H1 (cell line): Measurements from ENCODE around the gene EIF2S3B. TPM values are rescaled to one million over a fixed set of nuclear protein-coding genes. Genes with fewer than 3 reads are reported as not detected.

Experiments used
- CTCF ChIA-PET: fragments of 300-600 bp; sonication (Branson Sonifier 250); formaldehyde crosslinking; loops from one replicate; lab custom pipeline; 2021; ENCODE audit not compliant: partially characterized antibody; lab: Charles Lee
- POLR2A ChIA-PET: fragments of 300-600 bp; sonication (Branson Sonifier 250); formaldehyde crosslinking; loops from one replicate; lab custom pipeline; 2021; ENCODE audit warnings: inconsistent platforms; ENCODE audit not compliant: partially characterized antibody; lab: Charles Lee
- DNase-seq, 2 experiments: peaks; one replicate each; pipeline versions ENCODE4 v3.0.0 to v3.0.0-alpha.2; 2010 to 2022; ENCODE audit warnings: low spot score in 2 of 2, low read depth in 1 of 2, mixed read lengths in 1 of 2
- FAIRE-seq: peaks from 2 replicates; lab custom pipeline; 2011; peaks lifted over from hg19 to GRCh38; lab: Jason Lieb, UNC
- H2AFZ ChIP-seq: 2 replicates; pipeline ENCODE4 v1.8.1; 2012; ENCODE audit warnings: low read length, inconsistent platforms
- H2AK5ac ChIP-seq: 2 replicates; pipeline ENCODE4 v1.6.1; 2013; ENCODE audit warnings: low read depth, low read length
- H2BK120ac ChIP-seq: replicated peaks from 2 replicates; pipeline ENCODE3; 2013; ENCODE audit warnings: low read depth, low read length, inconsistent platforms
- H2BK12ac ChIP-seq: 2 replicates; pipeline ENCODE4 v1.6.1; 2013; ENCODE audit warnings: low read depth, low read length
- H2BK15ac ChIP-seq: 2 replicates; pipeline ENCODE4 v1.6.1; 2013; ENCODE audit warnings: low read length
- H2BK20ac ChIP-seq: 2 replicates; pipeline ENCODE4 v1.6.1; 2013; ENCODE audit warnings: low read length
- H2BK5ac ChIP-seq: 2 replicates; pipeline ENCODE4 v1.6.1; 2013; ENCODE audit warnings: low read depth, low read length
- H3K14ac ChIP-seq: 2 replicates; pipeline ENCODE4 v1.6.1; 2013; ENCODE audit warnings: inconsistent platforms; ENCODE audit not compliant: insufficient read length
- H3K18ac ChIP-seq: 2 replicates; pipeline ENCODE4 v1.6.1; 2013; ENCODE audit warnings: low read length; ENCODE audit errors: extremely low read depth
- H3K23ac ChIP-seq: 2 replicates; pipeline ENCODE4 v1.6.1; 2013; ENCODE audit warnings: inconsistent platforms; ENCODE audit not compliant: insufficient read length
- H3K23me2 ChIP-seq: 2 replicates; pipeline ENCODE4 v1.6.1; 2013; ENCODE audit warnings: low read depth, low read length
- H3K27ac ChIP-seq: 2 replicates; pipeline ENCODE4 v1.6.1; 2011; ENCODE audit warnings: low read depth, low read length, inconsistent platforms
- H3K27me3 ChIP-seq, 4 experiments: replicated peaks in 1 of 4; 1 replicate in 1 of 4; 2 replicates in 3 of 4; pipeline versions ENCODE4 v1.6.1 to v1.8.1; 2011 to 2013; ENCODE audit warnings: low read length in 3 of 4, mild to moderate bottlenecking in 3 of 4, inconsistent platforms in 2 of 4, mixed read lengths in 2 of 4, moderate library complexity in 1 of 4; ENCODE audit not compliant: control insufficient read depth in 3 of 4, insufficient read depth in 3 of 4; ENCODE audit errors: extremely low read depth in 1 of 4
- H3K36me3 ChIP-seq, 4 experiments: 2 replicates each; pipeline versions ENCODE4 v1.6.1 to v1.8.1; 2011 to 2013; ENCODE audit warnings: mild to moderate bottlenecking in 4 of 4, low read length in 3 of 4, moderate library complexity in 2 of 4, control low read depth in 1 of 4, inconsistent platforms in 1 of 4; ENCODE audit not compliant: insufficient read depth in 4 of 4, control insufficient read depth in 2 of 4
- H3K4ac ChIP-seq: replicated peaks from 2 replicates; pipeline ENCODE3; 2013; ENCODE audit warnings: low read length, low read depth, mixed read lengths, inconsistent platforms; ENCODE audit not compliant: insufficient read length
- H3K4me1 ChIP-seq, 4 experiments: replicated peaks in 1 of 4; 1 replicate in 1 of 4; 2 replicates in 3 of 4; pipeline versions ENCODE4 v1.6.1 to v1.8.1; 2011 to 2013; ENCODE audit warnings: low read length in 3 of 4, inconsistent platforms in 2 of 4, mixed read lengths in 1 of 4; ENCODE audit not compliant: insufficient read depth in 4 of 4, control insufficient read depth in 3 of 4
- H3K4me2 ChIP-seq, 2 experiments: 2 replicates each; pipeline versions ENCODE4 v1.6.1 to v1.8.1; 2011 to 2013; ENCODE audit warnings: low read depth in 2 of 2, low read length in 2 of 2, control low read depth in 1 of 2, inconsistent platforms in 1 of 2, mild to moderate bottlenecking in 1 of 2; ENCODE audit not compliant: insufficient read depth in 1 of 2
- H3K4me3 ChIP-seq, 4 experiments: fragments of 200-600, 300-600 bp in 1 of 4; sonication (generic), shearing (Covaris generic), sonication (Bioruptor Twin) in 1 of 4; 2 replicates each; pipeline versions ENCODE4 v1.5.1 to v1.8.1; 2011 to 2016; ENCODE audit warnings: low read length in 4 of 4, low read depth in 3 of 4, control low read depth in 2 of 4, inconsistent platforms in 2 of 4, mild to moderate bottlenecking in 2 of 4, mixed read lengths in 1 of 4, moderate library complexity in 1 of 4; ENCODE audit not compliant: insufficient read depth in 2 of 4; ENCODE audit errors: extremely low read depth in 1 of 4
- H3K56ac ChIP-seq: replicated peaks from 2 replicates; pipeline ENCODE3; 2013; ENCODE audit warnings: low read depth, mild to moderate bottlenecking, mixed read lengths, low read length, inconsistent platforms; ENCODE audit not compliant: insufficient read length
- H3K79me1 ChIP-seq: 2 replicates; pipeline ENCODE4 v1.6.1; 2013; ENCODE audit warnings: low read depth, low read length, control low read depth
- H3K79me2 ChIP-seq, 2 experiments: 2 replicates each; pipeline versions ENCODE4 v1.6.1 to v1.8.1; 2012 to 2013; ENCODE audit warnings: low read length in 2 of 2, mild to moderate bottlenecking in 2 of 2, inconsistent platforms in 1 of 2; ENCODE audit not compliant: insufficient read depth in 2 of 2, control insufficient read depth in 1 of 2
- H3K9ac ChIP-seq, 4 experiments: replicated peaks in 1 of 4; 1 replicate in 1 of 4; 2 replicates in 3 of 4; pipeline versions ENCODE4 v1.6.1 to v1.8.1; 2011 to 2013; ENCODE audit warnings: low read depth in 3 of 4, low read length in 3 of 4, control low read depth in 2 of 4, mild to moderate bottlenecking in 2 of 4, moderate library complexity in 2 of 4, inconsistent platforms in 1 of 4; ENCODE audit errors: extremely low read depth in 1 of 4
- H3K9me3 ChIP-seq, 2 experiments: 2 replicates each; pipeline versions ENCODE4 v1.6.1 to v1.8.1; 2012 to 2013; ENCODE audit warnings: mild to moderate bottlenecking in 2 of 2, moderate library complexity in 2 of 2, control low read depth in 1 of 2, inconsistent platforms in 1 of 2, low read depth in 1 of 2, low read length in 1 of 2, mixed read lengths in 1 of 2; ENCODE audit not compliant: insufficient read depth in 2 of 2
- H4K20me1 ChIP-seq, 2 experiments: replicated peaks in 1 of 2; 2 replicates each; pipeline versions ENCODE3 to v1.8.1; 2011 to 2013; ENCODE audit warnings: inconsistent platforms in 2 of 2, low read length in 2 of 2, mild to moderate bottlenecking in 1 of 2; ENCODE audit not compliant: insufficient read depth in 2 of 2, control insufficient read depth in 1 of 2
- H4K5ac ChIP-seq: 2 replicates; pipeline ENCODE4 v1.6.1; 2013; ENCODE audit warnings: low read length, low read depth, mixed read lengths, inconsistent platforms; ENCODE audit not compliant: insufficient read length
- H4K8ac ChIP-seq: 2 replicates; pipeline ENCODE4 v1.8.0; 2013; ENCODE audit warnings: mild to moderate bottlenecking, moderate library complexity, low read length, inconsistent platforms; ENCODE audit not compliant: insufficient read depth; ENCODE audit errors: extremely low read depth
- H4K91ac ChIP-seq: replicated peaks from 2 replicates; pipeline ENCODE3; 2013; ENCODE audit warnings: low read length, mixed read lengths, inconsistent platforms; ENCODE audit not compliant: insufficient read length
- SRF ChIP-seq: IDR thresholded peaks from 2 replicates; pipeline ENCODE4 v1.6.1; 2011; ENCODE audit warnings: mild to moderate bottlenecking, low read depth, low read length, moderate library complexity
- WGBS, 2 experiments: shearing (Covaris generic) in 1 of 2; methylation state at CpG; one replicate each; pipeline versions ENCODE4 v1.1.6 to v1.1.7; 2013 to 2015; ENCODE audit warnings: low lambda C conversion rate in 2 of 2, mixed read lengths in 2 of 2, inconsistent platforms in 1 of 2, low coverage in 1 of 2, missing lambda C conversion rate in 1 of 2; ENCODE audit not compliant: insufficient replicate concordance in 2 of 2, insufficient coverage in 1 of 2, insufficient read length in 1 of 2; ENCODE audit errors: extremely low coverage in 1 of 2, missing lambda C conversion rate in 1 of 2; 5-methylcytosine and 5-hydroxymethylcytosine counted together
- polyA plus RNA-seq, 7 experiments: library from polyadenylated mRNA; depleted of rRNA in 3 of 7; stranded (reverse) in 5 of 7; unstranded in 2 of 7; fragments of >200 nt in 5 of 7; fragments of 200-250 nt in 2 of 7; gene quantifications; 1 replicate in 5 of 7; 2 replicates in 1 of 7; 4 replicates in 1 of 7; pipeline versions ENCODE4 v1.2.1 to v1.2.3, GENCODE V29; 2011 to 2013; ENCODE audit warnings: missing spikeins in 2 of 7, mixed read lengths in 2 of 7
- total RNA-seq: library from RNA; stranded (reverse); fragmentation: NEBNext Ultra II Directional; extraction: Animal tissue kit (Norgen Biotek cat#: 25700); gene quantifications from 2 replicates; pipeline ENCODE4 v1.2.1, GENCODE V29; 2021

The EIF2S3B gene
- total and polyA plus RNA-seq, 2 of the 8 experiments (the other 6 are each of a cell fraction or from before 2014, with no cell fraction given), result 3.1 to 6.7 TPM

GRCh38 chr12:10551375-10551774, 45.7 kb downstream of the EIF2S3B start:
- no peaks in the 10 kb centered on the region for H3K79me2 ChIP-seq
- no peak overlapping the region for H3K4me3 ChIP-seq
- 93% methylated on average over 24 of the region's 25 CpGs; no CpG with 5 or more reads in 1 of the 2 experiments for WGBS, 2 experiments
- H2BK12ac ChIP-seq, result no peak overlapping the region
- H3K4me2 ChIP-seq, result no peak overlapping the region
- no peak overlapping the region for H3K23ac ChIP-seq
- no peak overlapping the region for H3K27ac ChIP-seq
- H2BK20ac ChIP-seq, result no peak overlapping the region
- H3K36me3 ChIP-seq, result no peaks in the 10 kb centered on the region
- no peak overlapping the region for H3K4ac ChIP-seq
- no peaks in the 10 kb centered on the region for H3K23me2 ChIP-seq
- FAIRE-seq (no peak), DNase-seq (no peak)
- H2BK5ac ChIP-seq, result no peak overlapping the region
- no peak overlapping the region for H2BK120ac ChIP-seq
- POLR2A ChIA-PET, result no interaction called here
- peak overlapping the region; percentile 68; the same call in 1 of the 2 replicates for H4K8ac ChIP-seq
- H4K5ac ChIP-seq, result no peak overlapping the region
- H2AK5ac ChIP-seq, result no peak overlapping the region
- no peaks in the 10 kb centered on the region for H3K27me3 ChIP-seq
- no peaks in the 10 kb centered on the region for H3K9me3 ChIP-seq
- H3K18ac ChIP-seq, result no peak overlapping the region
- no peaks in the 10 kb centered on the region for H4K20me1 ChIP-seq
- H3K9ac ChIP-seq, result no peak overlapping the region
- no peak overlapping the region for H3K14ac ChIP-seq
- H4K91ac ChIP-seq, result no peak overlapping the region
- no peak overlapping the region for H3K56ac ChIP-seq
- no peaks in the 10 kb centered on the region for H3K79me1 ChIP-seq
- CTCF ChIA-PET, result no interaction called here
- H3K4me1 ChIP-seq, result no peaks in the 10 kb centered on the region
- no peak overlapping the region for H2BK15ac ChIP-seq
- H2AFZ ChIP-seq, result no peak overlapping the region
- TF ChIP-seq SRF, result no peak
